ENCODE measurements around the gene NUP93. TPM values are rescaled to one million over a fixed set of nuclear protein-coding genes. Genes with fewer than 3 reads are reported as not detected.

NUP93 gene
- polyA plus RNA-seq, 1 experiment, result 46.4 TPM

DNA sequence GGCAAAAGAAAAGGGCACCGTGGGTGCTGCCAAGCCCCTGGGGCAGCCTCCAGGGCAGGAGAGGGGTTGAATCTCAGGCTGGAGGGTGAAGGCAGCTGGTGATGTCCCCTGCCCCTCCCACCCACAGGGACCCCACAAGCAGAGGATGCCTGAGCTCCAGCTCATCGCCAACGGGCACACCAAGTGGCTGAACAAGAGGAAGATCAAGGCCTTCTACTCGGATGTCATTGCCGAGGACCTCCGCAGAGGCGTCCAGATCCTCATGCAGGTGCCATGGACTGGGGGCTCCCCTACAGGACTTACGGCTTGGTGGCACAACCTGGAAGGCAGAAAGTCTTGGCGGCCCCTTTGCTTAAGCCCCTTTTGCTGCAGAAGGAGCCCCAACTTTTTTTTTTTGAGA is 156.9 kb downstream of the NUP93 start:
- ChIA-PET CTCF (no interaction called here), POLR2A (no interaction called here)
- Histone ChIP-seq H3K27me3 (ENCODE audit: control insufficient read depth, insufficient read depth, low read length) (peaks cover 2% of the 10 kb centered on the region), H3K27ac (ENCODE audit: low read depth, low read length) (no peak overlapping the region), H3K9me3 (ENCODE audit: control insufficient read depth, insufficient read depth, low read length) (no peaks in the 10 kb centered on the region), H3K4me3 (ENCODE audit: low read depth, low read length) (no peak overlapping the region)
- no peak for DNase-seq (ENCODE audit: low read depth, low spot score)
- TF ChIP-seq, protein P1, sequence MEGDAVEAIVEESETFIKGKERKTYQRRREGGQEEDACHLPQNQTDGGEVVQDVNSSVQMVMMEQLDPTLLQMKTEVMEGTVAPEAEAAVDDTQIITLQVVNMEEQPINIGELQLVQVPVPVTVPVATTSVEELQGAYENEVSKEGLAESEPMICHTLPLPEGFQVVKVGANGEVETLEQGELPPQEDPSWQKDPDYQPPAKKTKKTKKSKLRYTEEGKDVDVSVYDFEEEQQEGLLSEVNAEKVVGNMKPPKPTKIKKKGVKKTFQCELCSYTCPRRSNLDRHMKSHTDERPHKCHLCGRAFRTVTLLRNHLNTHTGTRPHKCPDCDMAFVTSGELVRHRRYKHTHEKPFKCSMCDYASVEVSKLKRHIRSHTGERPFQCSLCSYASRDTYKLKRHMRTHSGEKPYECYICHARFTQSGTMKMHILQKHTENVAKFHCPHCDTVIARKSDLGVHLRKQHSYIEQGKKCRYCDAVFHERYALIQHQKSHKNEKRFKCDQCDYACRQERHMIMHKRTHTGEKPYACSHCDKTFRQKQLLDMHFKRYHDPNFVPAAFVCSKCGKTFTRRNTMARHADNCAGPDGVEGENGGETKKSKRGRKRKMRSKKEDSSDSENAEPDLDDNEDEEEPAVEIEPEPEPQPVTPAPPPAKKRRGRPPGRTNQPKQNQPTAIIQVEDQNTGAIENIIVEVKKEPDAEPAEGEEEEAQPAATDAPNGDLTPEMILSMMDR (IDR thresholded peaks at IDR 0.05; ENCODE audit: low read depth, low read length), result no peak

DNA sequence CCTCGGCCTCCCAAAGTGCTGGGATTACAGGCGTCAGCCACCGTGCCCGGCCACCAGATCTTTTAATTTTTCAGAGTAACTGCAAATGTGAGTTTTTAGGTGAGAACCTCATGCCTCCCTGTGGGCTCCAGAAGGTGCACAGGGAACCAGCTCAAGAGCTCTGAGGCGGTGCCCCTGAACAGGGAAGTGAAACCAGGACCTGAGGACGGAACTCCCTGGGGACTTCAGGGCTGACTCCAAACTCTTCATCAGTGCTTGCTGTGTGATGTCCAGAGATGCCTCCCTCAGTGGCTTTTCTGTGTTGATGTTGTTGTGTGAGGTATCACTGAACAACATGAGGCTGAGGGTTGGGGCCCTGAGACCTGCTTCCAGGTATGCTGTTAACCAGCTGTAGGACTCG is 158.9 kb downstream of the NUP93 start:
- DNase-seq (ENCODE audit: low read depth, low spot score), result no peak
- ChIA-PET CTCF (no interaction called here), POLR2A (no interaction called here)
- peaks cover 6% of the 10 kb centered on the region for H3K27me3 ChIP-seq (ENCODE audit: control insufficient read depth, insufficient read depth, low read length)
- TF ChIP-seq, protein P1 (IDR thresholded peaks at IDR 0.05; ENCODE audit: low read depth, low read length), result no peak
- no peak overlapping the region for H3K27ac ChIP-seq (ENCODE audit: low read depth, low read length)
- no peak overlapping the region for H3K4me3 ChIP-seq (ENCODE audit: low read depth, low read length)
- no peaks in the 10 kb centered on the region; the same call in 1 of the 2 replicates for H3K9me3 ChIP-seq (ENCODE audit: control insufficient read depth, insufficient read depth, low read length)

DNA sequence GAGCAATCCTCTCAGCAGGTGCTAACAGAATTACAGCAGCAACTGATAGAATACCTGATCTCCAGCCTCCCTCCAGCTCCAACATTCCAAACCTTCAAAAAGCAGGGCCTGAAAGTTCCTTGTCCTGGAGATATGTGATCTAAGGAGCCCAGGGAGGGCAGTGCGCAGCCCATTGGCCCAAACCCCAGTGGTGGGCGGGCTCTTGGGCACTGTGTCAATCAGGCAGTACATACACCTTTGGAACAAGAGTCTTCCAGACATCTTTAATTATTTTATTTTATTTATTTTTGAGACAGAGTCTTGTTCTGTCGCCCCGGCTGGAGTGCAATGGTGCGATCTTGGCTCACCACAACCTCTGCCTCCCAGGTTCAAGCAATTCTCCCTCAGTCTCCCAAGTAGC is 159.3 kb downstream of the NUP93 start:
- no peak for DNase-seq (ENCODE audit: low read depth, low spot score)
- ChIA-PET POLR2A (no interaction called here), CTCF (no interaction called here)
- Histone ChIP-seq H3K9me3 (ENCODE audit: control insufficient read depth, insufficient read depth, low read length) (no peaks in the 10 kb centered on the region; the same call in 1 of the 2 replicates), H3K27ac (ENCODE audit: low read depth, low read length) (no peak overlapping the region), H3K27me3 (ENCODE audit: control insufficient read depth, insufficient read depth, low read length) (peaks cover 6% of the 10 kb centered on the region), H3K4me3 (ENCODE audit: low read depth, low read length) (no peak overlapping the region)
- TF ChIP-seq, protein P1 (IDR thresholded peaks at IDR 0.05; ENCODE audit: low read depth, low read length), result no peak

DNA sequence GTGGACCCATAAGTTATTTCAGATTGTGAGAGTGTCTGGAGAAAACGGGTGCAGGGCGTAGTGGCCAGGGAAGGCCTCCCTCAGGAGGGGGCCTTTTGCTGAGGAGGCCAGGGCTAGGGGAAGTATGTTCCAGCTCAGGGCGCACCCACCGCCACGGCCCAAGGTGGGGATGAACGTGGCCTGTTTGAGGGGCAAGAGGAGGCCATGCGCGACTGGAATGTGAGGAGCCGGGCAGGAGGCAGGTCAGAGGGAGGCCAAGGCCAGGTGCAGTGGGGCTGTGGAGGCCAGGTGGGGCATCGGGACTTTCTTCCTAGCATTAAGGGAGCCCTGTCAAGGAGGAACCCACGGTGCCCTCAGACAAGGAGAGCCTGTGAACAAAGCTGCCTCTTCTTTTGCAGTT is 161.8 kb downstream of the NUP93 start:
- CTCF ChIA-PET, result no interaction called here

DNA sequence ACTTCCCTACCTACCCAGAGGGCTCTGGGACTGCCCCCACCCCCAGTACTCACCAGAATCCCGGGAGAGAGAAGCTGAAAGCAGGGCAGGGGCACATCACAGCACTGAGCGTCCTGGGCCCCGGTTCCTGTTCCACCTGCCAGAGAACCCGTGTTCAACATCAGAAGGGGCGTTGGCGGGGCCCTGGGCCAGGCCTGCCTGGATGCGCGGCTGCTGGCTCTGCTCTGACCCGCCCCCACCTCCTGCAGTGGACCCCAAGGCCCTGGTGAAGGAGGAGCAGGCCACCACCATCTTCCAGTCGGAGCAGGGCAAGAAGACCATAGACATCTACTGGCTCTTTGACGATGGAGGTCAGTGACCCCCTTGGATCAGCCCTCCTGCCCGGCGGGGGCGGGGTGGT is 162.8 kb downstream of the NUP93 start:
- TF ChIP-seq, protein P1 (IDR thresholded peaks at IDR 0.05; ENCODE audit: low read depth, low read length), result no peak
- ChIA-PET POLR2A (no interaction called here), CTCF (no interaction called here)
- no peak for DNase-seq (ENCODE audit: low read depth, low spot score)
- H3K4me3 ChIP-seq (ENCODE audit: low read depth, low read length), result no peak overlapping the region
- H3K27me3 ChIP-seq (ENCODE audit: control insufficient read depth, insufficient read depth, low read length), result peaks cover 14% of the 10 kb centered on the region
- H3K9me3 ChIP-seq (ENCODE audit: control insufficient read depth, insufficient read depth, low read length), result no peaks in the 10 kb centered on the region; the same call in 1 of the 2 replicates
- no peak overlapping the region for H3K27ac ChIP-seq (ENCODE audit: low read depth, low read length)

More for the DNA sequence above, 161.8 kb downstream of the NUP93 start:
- Histone ChIP-seq H3K9me3 (ENCODE audit: control insufficient read depth, insufficient read depth, low read length) (no peaks in the 10 kb centered on the region; the same call in 1 of the 2 replicates), H3K27me3 (ENCODE audit: control insufficient read depth, insufficient read depth, low read length) (peaks cover 8% of the 10 kb centered on the region), H3K27ac (ENCODE audit: low read depth, low read length) (no peak overlapping the region), H3K4me3 (ENCODE audit: low read depth, low read length) (no peak overlapping the region)
- no peak for DNase-seq (ENCODE audit: low read depth, low spot score)
- POLR2A ChIA-PET, result interaction anchor here (0.7 kb wide), 1 partner anchor 63 kb away, joined by 3 read pairs; no protein-coding TSS in a partner anchor
- TF ChIP-seq, protein P1 (IDR thresholded peaks at IDR 0.05; ENCODE audit: low read depth, low read length), result no peak

Data from AG04450 (cell line).